HepG2 (cell line): ENCODE results near the gene ARVCF. TPM values are rescaled to one million over a fixed set of nuclear protein-coding genes. Genes with fewer than 3 reads are reported as not detected.
A peak's percentile ranks its signal among the peaks of the same experiment; 100 is the strongest.

Experiments
- ARID4A ChIP-seq: sonication (generic); formaldehyde crosslinking; IDR thresholded peaks from 2 replicates; pipeline ENCODE4 v1.5.0; 2020; ENCODE audit warnings: mild to moderate bottlenecking, missing genetic modification reagents, borderline replicate concordance
- ATF7 ChIP-seq, 2 experiments: fragments of 450-650 bp in 1 of 2; sonication (generic) in 1 of 2; formaldehyde crosslinking in 1 of 2; IDR thresholded peaks; 2 replicates each; pipeline versions ENCODE4 v1.4.0 to v1.6.1; 2016 to 2020; ENCODE audit warnings: antibody characterized with exemption in 1 of 2, mild to moderate bottlenecking in 1 of 2, missing genetic modification reagents in 1 of 2
- CCDC6 ChIP-seq: sonication (generic); formaldehyde crosslinking; IDR thresholded peaks from 2 replicates; pipeline ENCODE4 v1.8.1; 2022; ENCODE audit warnings: mild to moderate bottlenecking, missing genetic modification reagents, moderate library complexity
- CENPT ChIP-seq: sonication (generic); formaldehyde crosslinking; IDR thresholded peaks from 2 replicates; pipeline ENCODE4 v1.8.0; 2022; ENCODE audit warnings: low read depth, mild to moderate bottlenecking, moderate library complexity, missing genetic modification reagents
- CREB1 ChIP-seq, 2 experiments: fragments of 450-650 bp in 1 of 2; IDR thresholded peaks; 2 replicates each; pipeline ENCODE4 v1.6.1; 2016 to 2017; ENCODE audit warnings: control low read depth in 1 of 2, mild to moderate bottlenecking in 1 of 2, missing compliant biosample characterization in 1 of 2, missing genetic modification characterization in 1 of 2
- EP300 ChIP-seq, 3 experiments: sonication (generic) in 1 of 3; formaldehyde crosslinking in 1 of 3; IDR thresholded peaks; 2 replicates each; pipeline versions ENCODE4 v1.5.1 to v1.6.1; 2011 to 2020; ENCODE audit warnings: low read depth in 2 of 3, low read length in 2 of 3, borderline replicate concordance in 1 of 3, improper control_type of control experiment in 1 of 3, mild to moderate bottlenecking in 1 of 3, missing genetic modification reagents in 1 of 3, moderate library complexity in 1 of 3
- IKZF4 ChIP-seq: sonication (generic); formaldehyde crosslinking; IDR thresholded peaks from 2 replicates; pipeline ENCODE4 v1.5.1; 2020; ENCODE audit warnings: borderline replicate concordance, mild to moderate bottlenecking, low read depth, missing genetic modification reagents; ENCODE audit errors: not compliant biosample characterization
- NFE2L1 ChIP-seq: sonication (generic); formaldehyde crosslinking; IDR thresholded peaks from 2 replicates; pipeline ENCODE4 v1.4.0; 2020; ENCODE audit warnings: missing genetic modification reagents, mild to moderate bottlenecking, borderline replicate concordance
- POLR2G ChIP-seq: fragments of 200-400 bp; formaldehyde crosslinking; IDR thresholded peaks from 2 replicates; pipeline ENCODE4 v1.6.1; 2018; ENCODE audit warnings: mild to moderate bottlenecking, low read depth, low read length, moderate library complexity
- RAD21 ChIP-seq: fragments of 450-650 bp; formaldehyde crosslinking; IDR thresholded peaks from 2 replicates; pipeline ENCODE4 v1.5.0; 2020; ENCODE audit warnings: mild to moderate bottlenecking
- SATB2 ChIP-seq: sonication (generic); formaldehyde crosslinking; IDR thresholded peaks from 2 replicates; pipeline ENCODE4 v1.5.0; 2020; ENCODE audit warnings: missing genetic modification reagents
- SRF ChIP-seq: IDR thresholded peaks from 2 replicates; pipeline ENCODE4 v1.6.1; 2011; ENCODE audit warnings: mild to moderate bottlenecking, low read depth, low read length, moderate library complexity
- ZBTB7A ChIP-seq: sonication (generic); formaldehyde crosslinking; IDR thresholded peaks from 2 replicates; pipeline ENCODE4 v1.8.0; 2022; ENCODE audit warnings: mild to moderate bottlenecking, missing genetic modification reagents
- ZKSCAN8 ChIP-seq: IDR thresholded peaks from 2 replicates; pipeline ENCODE4 v1.6.1; 2016; ENCODE audit warnings: borderline replicate concordance, missing genetic modification reagents, missing compliant biosample characterization
- ZNF652 ChIP-seq: IDR thresholded peaks from 2 replicates; pipeline ENCODE4 v1.6.1; 2016; ENCODE audit warnings: low read depth, borderline replicate concordance
- polyA plus RNA-seq, 8 experiments: library from polyadenylated mRNA; depleted of rRNA in 3 of 8; stranded (reverse) in 7 of 8; unstranded in 1 of 8; fragments of >200 nt; fragmentation: Illumina TruSeq in 4 of 8; extraction: Trizol in 4 of 8; gene quantifications; 2 replicates each; pipeline versions ENCODE4 v1.2.1 to v1.2.3, GENCODE V29; 2011 to 2016; ENCODE audit warnings: low read depth in 4 of 8, missing spikeins in 1 of 8, mixed read lengths in 1 of 8; ENCODE audit not compliant: insufficient read depth in 1 of 8
- total RNA-seq, 5 experiments: library from RNA; depleted of rRNA; stranded (reverse); fragments of >200 nt; fragmentation: Illumina TruSeq; extraction: Trizol; gene quantifications; 2 replicates each; pipeline ENCODE4 v1.2.3, GENCODE V29; 2016; ENCODE audit warnings: low read depth in 1 of 5
- TF ChIP-seq, protein P1 (sequence below): sonication (generic); formaldehyde crosslinking; conservative IDR thresholded peaks from 2 replicates; pipeline ENCODE4 v1.8.0; 2022; ENCODE audit warnings: mild to moderate bottlenecking, moderate library complexity, missing genetic modification reagents
- TF ChIP-seq, protein P2 (sequence below): sonication (generic); formaldehyde crosslinking; IDR thresholded peaks from 2 replicates; pipeline ENCODE4 v1.4.0; 2020; ENCODE audit warnings: missing genetic modification reagents, borderline replicate concordance

ARVCF gene
- total and polyA plus RNA-seq, 2 of the 13 experiments (the other 11 are each of a cell fraction or from before 2014, with no cell fraction given) = 16.4 to 17.7 TPM

GRCh38 chr22:19965771-19966709 lies 50.6 kb downstream of the ARVCF start (continued):
- TF ChIP-seq EP300 (IDR thresholded peaks at IDR 0.05; ENCODE audit: low read depth in 2 of 2, low read length in 2 of 2) (no peak), EP300 (CRISPR knock-in tag; IDR thresholded peaks at IDR 0.05; ENCODE audit: borderline replicate concordance) (no peak), ZBTB7A (0 out of 2 replicates have a peak, but pooled peaks have one; percentile 46), ATF7 (IDR thresholded peaks at IDR 0.05) (peak; percentile 80), ATF7 (CRISPR knock-in tag; IDR thresholded peaks at IDR 0.05) (no peak), NFE2L1 (no peak), ARID4A (CRISPR knock-in tag) (no peak), SRF (no peak), ZKSCAN8 (CRISPR knock-in tag) (no peak), RAD21 (CRISPR knock-in tag) (0 out of 2 replicates have a peak, but pooled peaks have one; percentile 24), CCDC6 (CRISPR knock-in tag) (no peak), CENPT (no peak), POLR2G (peak; percentile 32; the same call in 1 of the 2 replicates), IKZF4 (CRISPR knock-in tag) (no peak), SATB2 (CRISPR knock-in tag) (no peak), ZNF652 (CRISPR knock-in tag) (no peak), CREB1 (IDR thresholded peaks at IDR 0.05) (peak; percentile 25; the same call in 1 of the 2 replicates), CREB1 (CRISPR knock-in tag; IDR thresholded peaks at IDR 0.05) (no peak)
- TF ChIP-seq, protein P1, sequence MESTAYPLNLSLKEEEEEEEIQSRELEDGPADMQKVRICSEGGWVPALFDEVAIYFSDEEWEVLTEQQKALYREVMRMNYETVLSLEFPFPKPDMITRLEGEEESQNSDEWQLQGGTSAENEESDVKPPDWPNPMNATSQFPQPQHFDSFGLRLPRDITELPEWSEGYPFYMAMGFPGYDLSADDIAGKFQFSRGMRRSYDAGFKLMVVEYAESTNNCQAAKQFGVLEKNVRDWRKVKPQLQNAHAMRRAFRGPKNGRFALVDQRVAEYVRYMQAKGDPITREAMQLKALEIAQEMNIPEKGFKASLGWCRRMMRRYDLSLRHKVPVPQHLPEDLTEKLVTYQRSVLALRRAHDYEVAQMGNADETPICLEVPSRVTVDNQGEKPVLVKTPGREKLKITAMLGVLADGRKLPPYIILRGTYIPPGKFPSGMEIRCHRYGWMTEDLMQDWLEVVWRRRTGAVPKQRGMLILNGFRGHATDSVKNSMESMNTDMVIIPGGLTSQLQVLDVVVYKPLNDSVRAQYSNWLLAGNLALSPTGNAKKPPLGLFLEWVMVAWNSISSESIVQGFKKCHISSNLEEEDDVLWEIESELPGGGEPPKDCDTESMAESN (CRISPR knock-in tag) = no peak
- TF ChIP-seq, protein P2, sequence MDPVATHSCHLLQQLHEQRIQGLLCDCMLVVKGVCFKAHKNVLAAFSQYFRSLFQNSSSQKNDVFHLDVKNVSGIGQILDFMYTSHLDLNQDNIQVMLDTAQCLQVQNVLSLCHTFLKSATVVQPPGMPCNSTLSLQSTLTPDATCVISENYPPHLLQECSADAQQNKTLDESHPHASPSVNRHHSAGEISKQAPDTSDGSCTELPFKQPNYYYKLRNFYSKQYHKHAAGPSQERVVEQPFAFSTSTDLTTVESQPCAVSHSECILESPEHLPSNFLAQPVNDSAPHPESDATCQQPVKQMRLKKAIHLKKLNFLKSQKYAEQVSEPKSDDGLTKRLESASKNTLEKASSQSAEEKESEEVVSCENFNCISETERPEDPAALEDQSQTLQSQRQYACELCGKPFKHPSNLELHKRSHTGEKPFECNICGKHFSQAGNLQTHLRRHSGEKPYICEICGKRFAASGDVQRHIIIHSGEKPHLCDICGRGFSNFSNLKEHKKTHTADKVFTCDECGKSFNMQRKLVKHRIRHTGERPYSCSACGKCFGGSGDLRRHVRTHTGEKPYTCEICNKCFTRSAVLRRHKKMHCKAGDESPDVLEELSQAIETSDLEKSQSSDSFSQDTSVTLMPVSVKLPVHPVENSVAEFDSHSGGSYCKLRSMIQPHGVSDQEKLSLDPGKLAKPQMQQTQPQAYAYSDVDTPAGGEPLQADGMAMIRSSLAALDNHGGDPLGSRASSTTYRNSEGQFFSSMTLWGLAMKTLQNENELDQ (CRISPR knock-in tag) = no peak
